Parathyroid adenoma (tissue), 2 donors: ENCODE results near the gene TNXB.

Experiments used
- H2AFZ ChIP-seq: fragments of 300-600 bp; sonication (generic); one replicate; pipeline ENCODE4 v1.7.0; 2017; ENCODE audit warnings: antibody characterized with exemption, mild to moderate bottlenecking
- H3K27ac ChIP-seq: fragments of 300-600 bp; sonication (generic); one replicate; pipeline ENCODE4 v1.7.0; 2017
- H3K27me3 ChIP-seq: fragments of 300-600 bp; sonication (generic); one replicate; pipeline ENCODE4 v1.7.0; 2017; ENCODE audit warnings: low read length; ENCODE audit not compliant: control insufficient read depth, insufficient read depth
- H3K36me3 ChIP-seq: fragments of 300-600 bp; sonication (generic); one replicate; pipeline ENCODE4 v1.7.0; 2017; ENCODE audit warnings: low read length; ENCODE audit not compliant: control insufficient read depth, insufficient read depth
- H3K4me1 ChIP-seq: fragments of 300-600 bp; sonication (generic); one replicate; pipeline ENCODE4 v1.7.0; 2017; ENCODE audit warnings: control low read depth
- H3K4me2 ChIP-seq: fragments of 300-600 bp; sonication (generic); one replicate; pipeline ENCODE4 v1.7.0; 2017; ENCODE audit warnings: low read length
- H3K4me3 ChIP-seq: fragments of 300-600 bp; sonication (generic); one replicate; pipeline ENCODE4 v1.7.0; 2017; ENCODE audit warnings: low read depth, low read length
- H3K79me2 ChIP-seq: fragments of 300-600 bp; sonication (generic); one replicate; pipeline ENCODE4 v1.7.0; 2017; ENCODE audit warnings: control low read depth
- H3K9ac ChIP-seq: fragments of 300-600 bp; sonication (generic); one replicate; pipeline ENCODE4 v1.7.0; 2017; ENCODE audit warnings: mild to moderate bottlenecking
- H3K9me3 ChIP-seq: fragments of 300-600 bp; sonication (generic); one replicate; pipeline ENCODE4 v1.7.0; 2017; ENCODE audit warnings: low read length; ENCODE audit not compliant: control insufficient read depth
- TF ChIP-seq, protein P1 (sequence below): fragments of 300-600 bp; sonication (generic); IDR thresholded peaks from one replicate; pipeline ENCODE4 v1.7.0; 2017; ENCODE audit warnings: antibody characterized with exemption, mild to moderate bottlenecking
- donor health status: primary hyperparathyroidism.

The TNXB gene

DNA sequence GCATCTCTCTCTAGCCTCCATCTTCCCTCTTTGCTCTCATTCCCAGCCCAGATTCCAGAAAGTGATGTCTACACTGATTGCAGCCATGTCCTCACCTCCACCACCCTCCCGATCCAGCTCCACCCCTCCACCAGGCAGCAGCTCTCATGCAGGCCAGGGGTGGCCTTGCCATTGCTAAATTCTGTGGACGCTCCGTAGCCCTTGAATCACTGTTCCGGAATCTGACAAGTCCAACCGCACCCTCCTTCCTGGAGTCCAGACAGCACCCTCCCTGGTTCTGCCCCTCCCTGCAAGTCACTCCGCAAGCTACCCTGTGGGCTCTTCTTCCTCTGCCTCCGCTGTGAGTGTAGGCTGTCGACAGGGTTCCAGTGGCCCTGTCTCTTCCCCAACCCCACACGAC lies 26.2 kb downstream of the TNXB start:
- no peaks in the 10 kb centered on the region for H3K27me3 ChIP-seq
- no peak overlapping the region for H2AFZ ChIP-seq
- H3K4me2 ChIP-seq, result no peak overlapping the region
- H3K4me1 ChIP-seq, result no peaks in the 10 kb centered on the region
- no peaks in the 10 kb centered on the region for H3K36me3 ChIP-seq
- H3K79me2 ChIP-seq, result no peaks in the 10 kb centered on the region
- no peak overlapping the region for H3K9ac ChIP-seq
- H3K27ac ChIP-seq, result no peak overlapping the region
- no peak overlapping the region for H3K4me3 ChIP-seq
- TF ChIP-seq, protein P1, sequence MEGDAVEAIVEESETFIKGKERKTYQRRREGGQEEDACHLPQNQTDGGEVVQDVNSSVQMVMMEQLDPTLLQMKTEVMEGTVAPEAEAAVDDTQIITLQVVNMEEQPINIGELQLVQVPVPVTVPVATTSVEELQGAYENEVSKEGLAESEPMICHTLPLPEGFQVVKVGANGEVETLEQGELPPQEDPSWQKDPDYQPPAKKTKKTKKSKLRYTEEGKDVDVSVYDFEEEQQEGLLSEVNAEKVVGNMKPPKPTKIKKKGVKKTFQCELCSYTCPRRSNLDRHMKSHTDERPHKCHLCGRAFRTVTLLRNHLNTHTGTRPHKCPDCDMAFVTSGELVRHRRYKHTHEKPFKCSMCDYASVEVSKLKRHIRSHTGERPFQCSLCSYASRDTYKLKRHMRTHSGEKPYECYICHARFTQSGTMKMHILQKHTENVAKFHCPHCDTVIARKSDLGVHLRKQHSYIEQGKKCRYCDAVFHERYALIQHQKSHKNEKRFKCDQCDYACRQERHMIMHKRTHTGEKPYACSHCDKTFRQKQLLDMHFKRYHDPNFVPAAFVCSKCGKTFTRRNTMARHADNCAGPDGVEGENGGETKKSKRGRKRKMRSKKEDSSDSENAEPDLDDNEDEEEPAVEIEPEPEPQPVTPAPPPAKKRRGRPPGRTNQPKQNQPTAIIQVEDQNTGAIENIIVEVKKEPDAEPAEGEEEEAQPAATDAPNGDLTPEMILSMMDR, result no peak
- H3K9me3 ChIP-seq, result no peaks in the 10 kb centered on the region

DNA sequence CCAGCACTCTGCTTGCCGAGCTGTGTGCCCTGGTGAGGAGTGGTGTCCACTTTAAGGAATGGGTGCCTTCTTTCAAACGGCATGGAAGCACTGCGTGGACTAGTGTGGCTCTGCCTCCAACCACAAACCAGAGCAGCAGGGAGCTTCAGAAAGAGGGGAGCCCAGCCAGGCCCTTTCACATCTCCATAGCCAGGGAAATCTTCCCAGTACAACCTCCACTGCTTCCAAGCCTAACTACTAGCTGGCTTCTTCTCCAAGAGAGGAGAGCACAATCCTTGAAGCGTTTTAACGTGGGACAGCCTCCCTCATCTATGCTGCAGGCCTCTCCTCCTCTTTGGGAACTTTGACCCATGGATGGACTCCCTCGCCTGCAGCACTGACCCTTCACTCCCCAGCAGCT lies 26.7 kb downstream of the TNXB start:
- Histone ChIP-seq H3K79me2 (no peaks in the 10 kb centered on the region), H3K27ac (no peak overlapping the region), H3K36me3 (no peaks in the 10 kb centered on the region), H3K4me3 (no peak overlapping the region), H3K4me2 (no peak overlapping the region), H3K27me3 (no peaks in the 10 kb centered on the region), H3K9ac (no peak overlapping the region), H3K4me1 (no peaks in the 10 kb centered on the region), H3K9me3 (no peaks in the 10 kb centered on the region), H2AFZ (no peak overlapping the region)
- TF ChIP-seq, protein P1, result no peak

DNA sequence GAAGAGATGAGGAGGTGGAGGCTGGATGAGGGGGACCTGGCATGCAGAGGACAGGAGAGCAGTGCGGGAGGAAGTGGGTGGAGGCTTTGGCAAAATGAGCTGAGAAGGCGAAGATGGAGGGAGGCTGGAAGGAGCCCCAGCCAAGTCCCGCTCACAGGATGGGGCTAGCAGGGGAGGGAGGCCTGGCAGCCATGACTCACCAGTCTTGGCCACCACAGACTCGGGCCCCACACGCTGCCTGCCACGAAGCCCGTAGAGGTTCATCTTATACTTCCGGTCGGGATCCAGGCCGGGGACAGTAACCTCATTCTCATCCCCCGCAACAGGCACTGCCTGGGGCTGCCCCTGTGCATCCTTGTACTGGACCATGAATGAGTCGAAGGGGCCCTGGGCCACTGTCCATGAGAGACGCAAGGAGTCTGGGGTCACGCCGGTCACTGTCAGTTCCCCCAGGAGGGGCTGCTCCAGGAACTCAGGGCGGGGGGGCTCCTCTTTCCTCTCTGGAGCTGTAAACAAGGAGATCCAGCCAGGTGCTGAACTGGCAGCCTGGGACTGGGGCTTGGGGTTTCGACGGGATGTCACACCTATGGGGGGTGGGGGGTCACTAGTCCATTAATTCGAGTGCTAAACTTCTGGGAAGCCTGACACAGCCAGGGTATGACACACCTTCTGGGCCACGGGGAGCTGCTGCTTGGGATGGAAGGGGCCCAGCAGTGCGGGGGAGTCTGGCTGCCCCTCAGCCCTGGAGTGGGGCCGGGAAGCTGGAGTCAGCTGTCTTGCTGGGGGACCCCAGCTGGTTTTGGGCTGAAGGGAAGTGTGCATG lies 27.8 kb downstream of the TNXB start:
- no peak overlapping the region for H3K27ac ChIP-seq
- H3K4me3 ChIP-seq, result no peak overlapping the region
- H3K9me3 ChIP-seq, result no peaks in the 10 kb centered on the region
- H3K9ac ChIP-seq, result no peak overlapping the region
- H3K4me2 ChIP-seq, result no peak overlapping the region
- H3K4me1 ChIP-seq, result no peaks in the 10 kb centered on the region
- no peaks in the 10 kb centered on the region for H3K79me2 ChIP-seq
- H3K27me3 ChIP-seq, result no peaks in the 10 kb centered on the region
- no peaks in the 10 kb centered on the region for H3K36me3 ChIP-seq
- TF ChIP-seq, protein P1, result no peak
- no peak overlapping the region for H2AFZ ChIP-seq

DNA sequence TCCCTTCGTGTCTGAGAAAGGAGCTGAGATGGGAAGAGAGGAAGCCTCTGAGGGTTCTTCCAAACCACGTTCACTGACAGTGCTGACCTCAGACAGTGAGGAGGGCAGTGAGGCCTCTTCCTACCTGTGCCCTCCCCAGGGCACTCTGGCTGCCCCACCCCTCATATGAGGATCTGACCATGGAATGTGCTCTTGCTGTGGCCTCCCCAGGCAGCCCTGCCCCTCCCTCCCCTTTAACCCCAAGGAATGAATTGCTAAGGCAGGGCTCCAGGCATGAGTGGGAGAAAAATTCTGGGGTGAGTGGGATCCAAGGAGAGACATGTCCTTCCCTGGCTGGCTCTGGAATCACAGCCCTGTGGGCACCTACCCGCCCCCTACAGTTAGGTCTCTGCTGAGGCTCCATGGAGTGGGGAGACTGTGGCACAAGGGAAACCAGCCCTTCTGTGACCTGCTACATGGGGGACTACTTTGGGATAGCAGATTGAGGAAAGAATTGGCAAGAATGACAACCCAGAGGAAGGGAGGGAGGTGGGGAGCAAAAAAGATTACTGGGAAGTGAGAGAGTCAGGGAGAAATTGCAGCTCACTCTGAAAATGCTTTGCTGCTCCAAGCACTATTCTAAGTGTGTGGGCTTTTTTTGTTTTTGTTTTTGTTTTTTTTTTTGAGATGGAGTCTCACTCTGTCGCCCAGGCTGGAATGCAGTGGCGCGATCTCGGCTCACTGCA lies 29.4 kb downstream of the TNXB start:
- H2AFZ ChIP-seq, result no peak overlapping the region
- no peak overlapping the region for H3K9ac ChIP-seq
- TF ChIP-seq, protein P1, result no peak
- no peaks in the 10 kb centered on the region for H3K4me1 ChIP-seq
- no peaks in the 10 kb centered on the region for H3K27me3 ChIP-seq
- H3K4me3 ChIP-seq, result no peak overlapping the region
- no peaks in the 10 kb centered on the region for H3K9me3 ChIP-seq
- no peak overlapping the region for H3K4me2 ChIP-seq
- no peaks in the 10 kb centered on the region for H3K79me2 ChIP-seq
- no peaks in the 10 kb centered on the region for H3K36me3 ChIP-seq
- no peak overlapping the region for H3K27ac ChIP-seq
